T follicular helper cell (primary cell): Measurements from ENCODE around the gene STPG4.

ENCODE experiments used
- DNase-seq: peaks from one replicate; pipeline ENCODE4 v3.0.0-alpha.2; 2020; ENCODE audit warnings: low read depth

STPG4 gene

GRCh38 chr2:47089083-47089464 is 66.0 kb downstream of the STPG4 start:
- no peak for DNase-seq

DNA sequence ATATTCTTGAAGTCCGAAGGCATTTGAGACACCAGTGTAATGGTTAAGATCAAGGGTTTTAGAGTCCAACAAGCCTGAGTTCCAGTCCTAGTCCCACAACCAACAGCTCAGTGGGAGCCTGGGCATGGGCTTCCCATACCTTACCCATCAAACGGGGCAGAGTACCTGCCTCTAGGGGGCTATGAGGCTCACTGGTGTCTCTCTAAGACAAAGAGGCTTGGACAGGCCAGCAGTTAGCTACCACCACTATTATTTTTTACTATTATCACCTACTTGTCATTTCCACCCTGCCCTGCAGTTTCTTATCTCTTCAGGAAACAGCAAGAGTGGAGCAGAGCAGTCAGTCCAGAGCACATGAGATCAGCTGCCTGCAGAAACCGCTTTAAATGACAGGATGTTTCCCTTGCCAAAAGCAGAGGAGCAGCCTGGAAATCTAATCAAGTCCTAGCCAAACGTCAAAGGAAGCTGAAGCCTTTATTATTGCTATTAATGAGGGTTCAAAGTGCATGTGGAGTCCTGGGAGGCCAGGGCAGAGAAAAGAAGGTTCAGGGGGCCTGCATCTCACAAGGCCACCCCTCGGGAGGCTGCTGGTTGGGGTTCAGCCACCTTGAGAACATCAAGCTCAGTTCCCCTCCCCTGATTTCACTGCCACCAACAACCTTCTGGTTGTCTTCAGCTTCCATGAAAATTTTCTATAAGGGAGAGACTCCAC is 66.6 kb downstream of the STPG4 start:
- no peak for DNase-seq

- DNase-seq = no peak
Measured at GRCh38 chr2:47087051-47087450, 68.1 kb downstream of the STPG4 start.

DNA sequence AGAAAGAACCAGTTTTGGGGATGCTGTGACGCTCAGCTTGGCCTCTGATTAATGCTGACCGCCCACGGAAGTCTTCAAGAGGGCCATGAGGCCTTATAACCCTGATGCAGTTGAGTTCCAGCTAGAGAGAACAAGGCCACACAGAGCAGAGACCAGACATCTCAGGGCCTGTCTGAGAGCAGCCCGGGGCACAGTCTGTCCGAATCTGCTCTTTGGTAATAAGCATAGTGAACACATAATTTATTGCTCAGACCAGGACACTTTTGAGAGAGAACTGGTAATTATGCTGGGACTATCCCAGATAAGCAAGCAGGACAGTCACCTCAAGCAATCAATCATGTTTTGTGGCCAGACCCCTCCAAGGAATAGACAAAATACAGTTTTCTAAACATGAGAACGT is 68.5 kb downstream of the STPG4 start:
- no peak for DNase-seq

DNA sequence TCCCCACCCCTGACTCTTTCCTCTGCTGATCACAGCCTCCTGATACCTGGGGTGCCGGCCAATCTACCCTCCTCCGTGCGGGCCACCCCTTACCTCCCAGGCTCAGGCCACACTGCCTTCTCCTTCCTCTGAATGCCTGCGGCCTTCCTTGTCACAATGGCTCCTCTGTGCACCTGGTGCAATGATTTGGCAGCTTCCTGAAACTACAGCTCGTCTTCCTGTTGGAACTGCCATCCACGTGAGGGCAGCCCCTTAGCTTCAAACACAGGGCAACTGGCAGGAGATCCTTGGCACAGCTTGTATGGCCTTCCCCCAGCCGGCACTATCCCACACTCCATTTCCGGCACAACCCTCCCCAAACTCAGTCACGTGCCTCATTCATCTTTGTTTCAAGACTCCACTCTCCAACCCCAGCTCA is 69.0 kb downstream of the STPG4 start:
- peak; percentile 18 for DNase-seq

DNA sequence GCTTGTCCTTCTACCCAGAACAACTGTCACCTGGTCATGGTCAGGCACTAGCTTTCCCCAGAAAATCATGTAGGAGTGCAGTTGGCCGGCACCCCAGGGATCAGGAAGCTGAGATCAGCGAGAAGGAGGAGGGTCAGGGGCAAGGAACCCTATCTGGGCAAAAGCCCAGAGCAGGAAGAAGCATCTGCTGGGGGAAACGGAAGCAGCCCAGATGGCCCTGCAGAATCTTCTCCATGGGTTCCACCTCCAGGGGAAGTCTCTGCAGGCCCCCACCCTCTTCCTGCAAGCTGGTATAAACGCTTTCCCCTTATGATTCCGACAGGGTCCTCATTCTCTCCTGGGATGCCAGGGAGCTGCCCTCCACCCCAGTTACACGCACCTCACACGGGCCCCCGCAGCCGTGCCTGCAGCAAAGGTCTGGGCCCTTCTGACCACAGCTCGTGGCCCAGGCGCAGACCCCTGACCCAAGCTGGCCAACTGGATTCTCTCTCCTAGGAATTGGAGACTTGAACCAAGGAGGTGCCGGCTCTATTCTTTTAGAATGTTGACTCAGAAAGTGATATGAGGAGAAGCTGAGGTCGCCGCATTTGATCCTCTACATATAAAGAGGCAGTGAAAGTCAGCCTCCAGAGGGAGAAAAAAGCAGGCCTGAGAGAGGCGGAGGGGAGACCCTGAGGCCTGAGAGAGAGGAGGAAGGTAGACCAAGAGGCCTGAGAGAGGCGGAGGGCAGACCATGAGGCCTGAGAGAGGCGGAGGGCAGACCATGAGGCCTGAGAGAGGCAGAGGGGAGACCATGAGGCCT is 71.0 kb downstream of the STPG4 start:
- DNase-seq = no peak

DNA sequence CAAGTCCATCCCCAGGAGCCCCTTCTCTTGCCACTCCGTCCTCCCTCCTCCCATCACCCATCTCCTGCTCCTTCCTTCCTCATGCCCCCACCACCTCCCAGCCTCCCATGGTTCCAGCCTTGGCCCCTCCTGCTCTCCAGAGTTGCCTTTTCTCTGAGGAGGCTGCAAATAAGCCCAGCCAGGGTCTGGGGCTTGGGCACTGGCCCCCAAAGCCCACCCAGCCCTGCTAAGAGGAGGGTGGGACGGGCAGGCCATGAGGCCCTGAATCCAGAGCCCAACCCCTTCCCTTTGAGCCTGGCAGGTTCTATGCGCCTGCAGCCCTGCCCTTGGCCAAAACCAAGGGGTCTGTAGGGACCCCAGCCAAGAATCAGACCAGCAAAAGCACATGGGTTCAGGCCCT is 71.6 kb downstream of the STPG4 start:
- no peak for DNase-seq

- no peak for DNase-seq
Measured at GRCh38 chr2:47083005-47083404, 72.1 kb downstream of the STPG4 start.

- DNase-seq = no peak
Measured at GRCh38 chr2:47080888-47081301, 74.2 kb downstream of the STPG4 start.

DNA sequence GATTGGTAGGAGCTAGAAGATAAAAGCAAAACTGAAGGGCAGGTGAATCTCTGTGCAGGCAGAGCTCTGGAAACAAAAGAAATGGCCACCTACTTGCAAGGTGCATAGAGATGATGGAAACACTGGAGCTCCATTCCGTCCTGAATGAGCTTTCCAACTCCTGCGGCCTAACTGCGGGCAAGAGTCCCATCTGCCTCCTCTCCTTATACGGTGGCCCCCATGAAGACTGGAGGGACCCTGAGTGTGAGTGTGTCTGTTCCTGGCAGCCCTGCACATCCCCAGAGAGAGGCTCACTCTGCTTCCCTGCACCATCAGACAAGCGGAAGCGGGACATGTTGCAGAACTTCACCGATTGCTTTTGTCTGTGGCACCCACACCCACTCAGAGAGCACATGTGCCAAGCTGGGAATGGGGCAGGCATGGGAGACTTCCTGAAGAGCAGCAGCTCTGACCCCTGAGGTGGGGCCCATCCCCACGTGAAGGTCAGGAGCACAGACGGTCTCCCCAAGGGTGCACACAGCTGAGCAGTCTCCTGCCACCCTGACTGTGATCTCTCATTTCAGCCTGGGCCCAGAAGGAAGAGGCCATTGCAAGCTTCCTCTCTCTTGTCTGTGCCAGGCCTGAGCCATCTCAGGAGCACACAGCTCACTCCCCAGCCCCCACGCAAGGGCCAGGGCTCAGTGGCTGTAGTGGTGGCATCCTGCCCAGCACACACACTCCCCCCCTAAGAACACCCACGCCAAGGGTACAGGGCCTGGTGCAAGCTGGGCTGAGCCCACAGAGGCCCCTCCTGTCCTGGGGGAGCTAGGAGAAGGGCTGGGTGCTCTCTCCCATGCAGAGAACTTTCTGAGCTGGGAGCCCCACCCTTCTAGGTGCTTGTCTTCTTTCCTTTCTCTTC is 75.3 kb downstream of the STPG4 start:
- DNase-seq = no peak

- no peak for DNase-seq
Measured at GRCh38 chr2:47078541-47079482, 76.3 kb downstream of the STPG4 start.

DNA sequence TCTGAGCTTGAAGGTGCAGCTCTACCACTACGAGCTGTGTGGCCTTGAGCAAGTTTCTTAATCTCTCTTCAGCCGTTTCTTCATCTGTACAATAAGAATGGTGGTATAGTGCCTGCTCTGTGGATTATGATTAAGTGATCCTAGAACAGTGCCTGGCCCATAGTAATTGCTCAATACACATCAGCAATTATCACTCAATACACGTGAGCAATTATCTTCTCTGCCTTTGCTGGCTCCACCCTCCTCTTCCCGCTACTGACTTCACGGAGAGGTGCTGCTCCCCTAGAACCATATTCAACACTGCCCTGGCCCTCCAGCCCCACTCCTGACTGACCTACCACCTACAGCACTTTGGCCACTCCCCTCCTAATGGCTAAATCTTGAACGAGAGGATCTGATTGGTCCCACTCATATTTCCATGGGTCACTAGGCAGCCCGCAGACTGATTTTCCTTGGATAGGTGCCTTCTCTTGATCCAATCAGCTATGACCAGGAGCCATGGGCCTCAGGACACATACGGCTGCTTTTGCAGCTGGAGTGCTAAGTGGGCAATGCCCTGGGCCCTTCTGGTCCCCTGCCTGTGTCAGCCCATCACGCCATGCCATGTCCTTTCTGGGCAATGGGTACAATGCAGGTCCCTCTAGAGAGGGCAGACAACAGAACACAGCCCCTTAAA is 77.5 kb downstream of the STPG4 start:
- no peak for DNase-seq

- no peak for DNase-seq
Measured at GRCh38 chr2:47076586-47077441, 78.3 kb downstream of the STPG4 start.

DNA sequence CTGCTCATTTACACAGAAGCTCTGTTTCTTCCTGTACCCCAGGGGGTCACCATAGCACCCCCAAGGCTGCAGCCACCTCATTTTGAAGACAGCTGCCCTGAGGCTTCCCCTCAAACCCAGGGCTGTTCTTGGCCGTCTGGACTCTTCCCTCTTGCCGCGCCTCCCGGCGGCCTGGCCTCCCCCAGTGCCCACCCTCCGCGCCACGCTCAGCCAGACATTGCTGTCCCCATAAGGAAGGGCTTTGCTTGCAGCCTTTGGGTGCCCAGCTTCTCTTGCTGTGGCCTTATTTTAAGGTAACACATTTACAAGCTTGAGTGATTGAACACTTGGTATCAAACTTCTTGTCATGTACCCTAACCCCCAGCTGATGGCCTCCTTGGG is 79.0 kb downstream of the STPG4 start:
- DNase-seq = no peak

DNA sequence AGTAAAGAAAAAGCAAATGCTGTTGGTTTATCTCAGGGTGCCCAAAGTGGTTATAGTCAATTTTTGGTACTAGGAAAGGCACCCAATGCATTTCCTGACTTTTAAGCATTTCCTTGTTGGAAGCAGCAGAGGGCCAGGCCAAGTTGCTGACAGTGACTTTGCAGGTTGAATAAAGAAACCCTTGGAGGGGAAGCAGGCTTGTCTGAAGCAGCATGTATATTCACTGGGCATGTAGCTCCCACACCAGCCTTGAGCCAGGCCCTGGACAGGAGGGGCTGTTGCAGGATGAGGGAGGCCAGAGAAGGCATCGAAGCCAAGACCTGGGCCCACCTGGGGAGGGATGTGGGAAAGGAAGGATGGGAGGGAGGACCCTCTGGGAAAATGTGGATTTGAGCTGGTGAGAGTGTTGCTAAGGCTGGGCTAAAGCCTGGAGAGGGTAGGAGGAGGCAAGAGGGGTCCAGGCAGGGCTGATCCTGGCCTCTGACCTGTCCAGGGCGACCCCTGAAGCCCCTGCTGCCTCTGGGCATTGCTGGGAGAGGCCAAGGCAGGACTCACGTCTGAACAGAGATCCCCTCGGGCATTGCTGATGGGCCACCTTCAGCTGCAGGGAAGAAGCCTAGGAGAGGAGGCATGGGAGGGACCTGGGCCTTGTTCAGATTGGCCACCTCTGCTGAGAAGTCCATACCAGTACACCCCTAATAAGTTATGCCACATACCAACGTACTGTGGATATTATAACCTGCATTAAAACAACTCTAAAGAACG is 79.6 kb downstream of the STPG4 start:
- no peak for DNase-seq

DNA sequence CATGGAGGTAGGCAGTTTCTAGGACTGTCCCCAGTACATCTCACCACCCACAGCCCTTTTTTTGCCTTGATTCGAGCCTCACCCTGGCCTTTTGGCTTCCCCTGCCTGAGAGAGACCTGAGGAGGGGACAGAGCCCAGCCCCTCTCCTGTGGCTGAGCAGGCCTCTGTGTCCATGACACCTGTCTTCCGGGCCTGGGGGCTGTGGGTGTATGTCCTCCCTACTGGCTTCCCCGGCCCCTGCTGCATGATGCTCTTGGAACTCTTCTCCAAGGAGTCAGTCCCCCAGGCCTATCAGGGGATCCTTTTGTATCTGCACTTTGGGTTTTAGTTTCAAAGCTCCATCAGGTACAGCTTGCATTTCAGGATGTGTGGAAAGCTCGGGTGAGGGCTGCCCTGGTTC is 80.4 kb downstream of the STPG4 start:
- no peak for DNase-seq

GRCh38 chr2:47073641-47074040 is 81.5 kb downstream of the STPG4 start:
- DNase-seq = no peak

DNA sequence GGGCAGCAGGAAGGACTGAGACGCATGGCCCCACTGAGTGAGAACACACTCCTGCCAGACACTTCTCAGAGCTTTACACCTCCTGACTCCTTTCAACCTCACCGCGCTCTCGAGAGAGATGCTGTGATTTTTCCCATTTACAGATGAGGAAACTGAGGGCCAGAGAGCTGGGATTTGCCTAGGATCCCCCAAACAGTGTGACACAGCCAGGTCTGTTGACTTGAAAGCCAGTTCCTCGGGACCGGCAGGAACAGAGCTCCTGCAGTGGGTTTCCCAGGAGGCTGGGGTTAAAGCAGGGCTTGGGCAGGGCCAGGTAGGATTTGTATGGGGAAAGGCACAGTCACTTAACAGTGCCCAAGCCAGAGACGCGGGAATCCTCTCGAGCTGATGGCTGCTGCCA is 81.9 kb downstream of the STPG4 start:
- DNase-seq = no peak

DNA sequence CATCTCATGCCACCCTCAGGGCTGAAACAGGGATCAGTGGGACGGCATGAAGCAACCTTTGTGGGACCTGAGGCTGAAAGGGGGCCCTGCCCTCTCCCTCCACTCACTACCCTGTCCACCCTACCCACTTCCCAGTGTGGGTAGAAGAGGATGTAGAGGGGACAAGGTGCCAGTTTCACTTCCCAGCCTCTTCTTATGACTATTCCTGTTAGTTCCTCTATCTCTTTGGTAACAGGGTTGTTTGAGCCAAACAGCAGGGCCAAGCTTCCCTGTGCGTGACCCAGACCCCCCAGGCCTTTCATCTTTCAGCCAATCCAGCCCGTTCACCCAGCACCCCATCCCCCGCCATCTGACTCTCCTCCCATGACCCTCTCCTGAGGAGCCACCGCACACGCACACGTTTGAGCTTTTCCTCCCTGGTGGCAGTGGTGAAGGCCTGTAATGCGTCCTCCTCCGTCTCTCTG is 82.3 kb downstream of the STPG4 start:
- no peak for DNase-seq
